Retinal pigment epithelial cell (primary cell): ENCODE data around the gene PCSK7.

ENCODE experiments used
- DNase-seq: peaks from one replicate; pipeline ENCODE4 v3.0.0-alpha.2; 2010; ENCODE audit warnings: low read depth
- H3K4me3 ChIP-seq: 2 replicates; pipeline ENCODE4 v1.5.1; 2011; ENCODE audit warnings: mild to moderate bottlenecking, low read length, control low read depth, moderate library complexity
- CTCF ChIP-seq: conservative IDR thresholded peaks from 2 replicates; pipeline ENCODE4 v1.5.1; 2011; ENCODE audit warnings: low read depth, low read length, control low read depth, inconsistent platforms

The PCSK7 gene

DNA sequence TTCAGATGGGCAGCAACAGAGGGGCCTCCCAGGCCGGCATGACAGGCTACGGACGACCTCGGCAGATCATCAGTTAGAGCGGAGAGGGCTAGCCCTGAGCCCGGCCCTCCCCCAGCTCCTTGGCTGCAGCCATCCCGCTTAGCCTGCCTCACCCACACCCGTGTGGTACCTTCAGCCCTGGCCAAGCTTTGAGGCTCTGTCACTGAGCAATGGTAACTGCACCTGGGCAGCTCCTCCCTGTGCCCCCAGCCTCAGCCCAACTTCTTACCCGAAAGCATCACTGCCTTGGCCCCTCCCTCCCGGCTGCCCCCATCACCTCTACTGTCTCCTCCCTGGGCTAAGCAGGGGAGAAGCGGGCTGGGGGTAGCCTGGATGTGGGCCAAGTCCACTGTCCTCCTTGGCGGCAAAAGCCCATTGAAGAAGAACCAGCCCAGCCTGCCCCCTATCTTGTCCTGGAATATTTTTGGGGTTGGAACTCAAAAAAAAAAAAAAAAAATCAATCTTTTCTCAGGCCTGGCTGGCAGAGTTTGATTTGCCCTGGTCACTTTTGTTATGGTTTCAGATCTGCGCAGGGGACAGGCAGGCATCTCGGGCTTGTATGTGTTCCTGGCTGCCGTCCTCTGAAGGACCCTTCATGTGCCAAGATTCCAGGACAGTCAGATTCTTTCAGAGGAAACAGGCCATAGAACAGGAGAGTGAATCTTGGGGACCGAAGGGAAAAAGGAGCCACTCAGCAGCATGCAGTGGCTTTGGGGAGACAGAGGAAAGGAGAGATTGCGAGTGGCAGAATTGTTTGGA is 27.4 kb downstream of the PCSK7 start:
- DNase-seq, result no peak
- H3K4me3 ChIP-seq, result no peak overlapping the region
- TF ChIP-seq CTCF, result no peak

DNA sequence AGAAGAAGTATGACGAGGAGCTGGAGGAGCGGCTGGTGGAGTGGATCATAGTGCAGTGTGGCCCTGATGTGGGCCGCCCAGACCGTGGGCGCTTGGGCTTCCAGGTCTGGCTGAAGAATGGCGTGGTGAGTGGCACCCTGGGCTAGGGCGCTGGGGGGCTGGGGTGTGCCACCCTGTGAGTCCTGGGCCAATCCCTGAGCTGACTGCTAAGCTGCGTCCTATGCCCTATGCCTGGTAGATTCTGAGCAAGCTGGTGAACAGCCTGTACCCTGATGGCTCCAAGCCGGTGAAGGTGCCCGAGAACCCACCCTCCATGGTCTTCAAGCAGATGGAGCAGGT is 28.8 kb downstream of the PCSK7 start:
- no peak for DNase-seq
- no peak for TF ChIP-seq CTCF
- no peak overlapping the region for H3K4me3 ChIP-seq

GRCh38 chr11:117202386-117203068 is 29.3 kb downstream of the PCSK7 start:
- TF ChIP-seq CTCF, result no peak
- no peak overlapping the region for H3K4me3 ChIP-seq
- no peak for DNase-seq

DNA sequence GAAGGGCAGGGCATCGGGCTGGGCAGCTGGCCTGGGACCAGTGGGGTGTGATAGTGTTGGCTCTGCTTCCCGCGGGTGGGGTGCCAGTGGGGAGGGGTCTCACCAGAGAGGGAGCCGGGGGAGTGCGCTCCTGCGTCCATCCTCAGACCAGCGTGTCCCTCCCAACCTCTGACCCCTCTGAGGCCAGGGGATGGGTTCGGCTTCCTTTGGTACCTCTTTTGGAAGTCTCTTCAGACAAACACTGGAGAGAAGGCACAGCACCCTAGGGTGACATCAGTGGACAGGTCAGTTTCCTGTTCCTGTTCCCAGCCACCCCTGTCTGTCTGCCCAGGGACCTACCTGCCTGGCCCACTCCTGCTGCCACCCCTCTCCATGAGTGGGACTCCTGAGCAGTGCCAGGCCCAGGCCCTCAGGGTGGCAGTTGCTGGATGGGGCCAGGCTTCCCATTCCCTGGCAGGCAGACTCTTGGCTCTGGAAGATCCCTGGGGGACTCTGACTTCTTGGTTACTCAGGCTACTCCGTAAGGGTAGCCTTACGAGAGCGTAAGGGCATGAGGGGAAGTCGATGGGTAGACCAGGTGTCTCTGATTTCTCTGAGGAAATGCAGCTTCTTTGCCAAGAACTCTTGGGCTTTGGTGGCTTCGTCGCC is 30.1 kb downstream of the PCSK7 start:
- TF ChIP-seq CTCF, result no peak
- no peak for DNase-seq
- H3K4me3 ChIP-seq, result no peak overlapping the region

DNA sequence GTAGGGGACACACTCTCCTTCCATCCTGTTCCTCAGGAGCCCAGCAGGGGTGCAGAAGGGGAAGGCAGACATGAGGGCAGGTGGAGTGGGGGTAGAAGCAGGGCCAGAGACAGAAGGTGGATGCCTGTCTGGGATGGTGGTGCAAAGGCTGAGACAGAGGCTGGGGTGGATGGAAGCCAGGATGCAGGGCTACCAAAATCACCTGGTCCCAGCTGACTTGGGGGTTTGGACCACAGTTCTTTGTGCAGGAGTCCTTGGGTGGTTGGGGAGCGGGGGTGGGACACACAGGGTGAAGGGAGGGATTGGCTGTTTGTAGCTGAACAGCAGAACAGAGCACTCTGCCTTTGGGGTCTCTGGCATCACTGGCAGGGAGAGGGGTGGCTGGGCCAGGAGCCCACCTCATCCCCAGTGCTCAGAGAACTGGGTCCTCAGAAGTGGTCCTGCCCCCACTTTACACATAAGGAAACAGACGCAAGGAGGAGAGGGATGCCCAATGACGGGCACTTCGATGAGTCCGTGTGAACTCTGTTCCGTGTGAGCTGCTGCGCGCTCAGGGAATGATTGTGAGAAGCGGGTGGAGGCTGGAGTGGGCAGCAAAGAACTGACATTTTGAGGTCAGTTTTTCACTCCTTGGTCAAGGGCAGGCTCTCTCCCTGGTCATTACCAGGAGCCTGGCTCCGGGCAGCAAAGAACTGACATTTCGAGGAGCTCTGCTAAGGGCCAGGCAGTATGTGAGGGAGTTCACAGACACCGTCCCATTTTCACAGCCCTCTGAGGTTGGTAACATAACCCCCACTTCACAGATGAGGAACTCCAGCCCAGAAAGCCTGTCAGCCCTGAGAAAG is 30.8 kb downstream of the PCSK7 start:
- peak overlapping the region; percentile 39 for H3K4me3 ChIP-seq
- DNase-seq, result no peak
- no peak for TF ChIP-seq CTCF

DNA sequence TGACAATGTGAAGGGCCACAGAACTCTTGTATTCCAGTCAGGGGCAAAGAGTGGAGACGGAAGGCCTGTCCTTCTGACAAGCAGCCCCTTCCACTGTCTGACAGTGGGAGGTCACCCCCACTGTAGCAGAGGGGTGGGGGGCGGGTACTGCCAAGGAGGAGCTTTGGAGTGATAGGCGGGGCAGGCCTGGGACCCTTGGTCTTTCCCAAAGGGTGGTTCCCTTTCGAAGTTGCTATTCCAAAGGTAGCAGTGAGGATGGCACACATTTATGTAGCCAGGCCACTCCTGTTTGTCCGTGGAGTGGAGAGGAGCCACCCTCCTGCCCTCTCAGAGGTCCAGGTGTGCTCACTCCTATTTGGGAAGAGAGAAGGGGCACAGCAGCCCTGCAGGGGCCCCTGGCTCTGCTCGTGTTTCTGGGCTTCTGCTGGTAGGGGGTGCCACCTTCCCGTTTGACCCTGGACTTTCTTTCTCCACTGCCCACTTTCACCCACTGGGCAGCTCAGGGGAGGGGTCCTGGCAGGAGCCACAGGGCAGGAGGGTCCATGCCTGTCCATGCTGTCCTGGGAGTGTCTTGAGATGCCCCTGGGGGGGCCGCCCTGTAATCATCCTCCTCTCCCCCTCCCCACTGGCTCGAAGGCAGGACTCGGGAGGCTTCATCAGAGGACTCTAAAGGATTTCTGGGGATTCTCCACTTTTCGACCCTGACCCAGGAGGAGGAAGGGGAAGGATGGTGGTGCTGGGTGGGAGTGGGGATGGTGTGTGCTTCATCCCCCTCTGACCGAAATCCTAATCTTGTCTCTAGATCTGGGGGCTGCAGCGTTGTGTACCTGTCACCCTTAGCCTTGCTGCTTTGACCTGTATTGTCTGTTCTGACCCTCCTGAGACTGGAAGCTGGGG is 31.7 kb downstream of the PCSK7 start:
- peak overlapping the region; percentile 39 for H3K4me3 ChIP-seq

More for the DNA sequence above, 31.7 kb downstream of the PCSK7 start:
- no peak for DNase-seq
- no peak for TF ChIP-seq CTCF
